Neutrophil (primary cell): ENCODE results near the gene ALDH18A1.

Experiments used
- H3K27ac ChIP-seq: fragments of 200-600 bp; sonication (generic); 2 replicates; pipeline ENCODE4 v1.5.1; 2016; ENCODE audit warnings: mild to moderate bottlenecking, moderate library complexity
- H3K27me3 ChIP-seq: fragments of 200-600 bp; sonication (generic); 2 replicates; pipeline ENCODE4 v1.6.0; 2016; ENCODE audit warnings: mild to moderate bottlenecking
- H3K36me3 ChIP-seq: fragments of 200-600 bp; sonication (generic); 2 replicates; pipeline ENCODE4 v1.5.1; 2017
- H3K4me1 ChIP-seq, 2 experiments: fragments of 200-600 bp in 1 of 2; sonication (generic) in 1 of 2; 1 replicate in 1 of 2; 2 replicates in 1 of 2; pipeline versions ENCODE4 v1.5.1 to v1.6.1; 2013 to 2016; ENCODE audit warnings: low read depth in 1 of 2, low read length in 1 of 2, mild to moderate bottlenecking in 1 of 2, moderate library complexity in 1 of 2; ENCODE audit not compliant: control insufficient read depth in 1 of 2, insufficient read depth in 1 of 2
- H3K4me3 ChIP-seq, 2 experiments: fragments of 200-600 bp in 1 of 2; sonication (generic) in 1 of 2; 1 replicate in 1 of 2; 2 replicates in 1 of 2; pipeline ENCODE4 v1.5.1; 2013 to 2016; ENCODE audit warnings: low read depth in 1 of 2, low read length in 1 of 2, mild to moderate bottlenecking in 1 of 2, moderate library complexity in 1 of 2
- H3K9me3 ChIP-seq: fragments of 200-600 bp; sonication (generic); 2 replicates; pipeline ENCODE4 v1.5.1; 2016
- CTCF ChIP-seq: fragments of 200-600 bp; sonication (generic); IDR thresholded peaks from 2 replicates; pipeline ENCODE4 v1.5.1; 2016; ENCODE audit warnings: antibody characterized with exemption

ALDH18A1 gene

DNA sequence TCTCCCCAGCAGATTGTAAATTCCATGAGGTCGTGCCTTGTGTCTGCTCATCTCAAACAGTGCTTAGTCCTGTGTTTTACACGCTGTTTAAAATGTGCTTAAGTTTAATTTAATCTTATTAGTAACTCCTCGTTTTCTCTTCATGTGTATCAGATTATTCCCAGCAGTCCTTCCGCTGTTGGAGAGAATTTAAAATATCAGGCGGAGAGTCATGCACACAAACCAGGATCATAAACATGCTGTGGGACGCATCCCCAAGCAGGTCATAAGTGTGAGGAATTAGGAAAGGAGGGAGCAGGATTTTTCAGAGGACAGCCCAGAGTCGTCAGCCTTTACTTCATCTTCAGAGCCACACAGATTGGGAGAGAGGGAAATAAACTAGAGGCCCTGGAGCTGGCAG is 91.2 kb downstream of the ALDH18A1 start:
- Histone ChIP-seq H3K27me3 (peaks cover 30% of the 10 kb centered on the region), H3K4me1 (peaks cover 8 to 10% of the 10 kb centered on the region in 2 experiments)
- no peak for TF ChIP-seq CTCF

DNA sequence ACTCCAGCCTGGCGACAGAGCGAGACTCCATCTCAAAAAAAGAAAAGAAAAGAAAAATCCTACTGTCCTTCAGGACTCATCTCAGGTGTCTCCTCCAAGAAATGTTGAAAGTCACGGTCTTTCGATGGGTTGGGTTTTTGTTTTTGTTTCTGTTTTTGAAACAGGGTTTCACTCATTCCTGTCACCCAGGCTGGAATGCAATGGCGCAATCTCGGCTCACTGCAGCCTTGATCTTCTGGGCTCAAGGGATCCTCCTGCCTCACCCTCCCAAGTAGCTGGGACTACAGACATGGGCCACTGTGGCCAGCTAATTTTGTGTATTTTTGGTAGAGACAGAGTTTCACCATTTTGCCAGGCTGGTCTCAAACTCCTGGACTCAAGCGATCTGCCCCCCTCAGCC is 92.2 kb downstream of the ALDH18A1 start:
- H3K4me1 ChIP-seq, result peaks cover 11 to 14% of the 10 kb centered on the region in 2 experiments
- H3K27ac ChIP-seq, result no peak overlapping the region
- H3K9me3 ChIP-seq, result no peaks in the 10 kb centered on the region
- H3K4me3 ChIP-seq, result no peak overlapping the region
- H3K27me3 ChIP-seq, result peaks cover 40% of the 10 kb centered on the region
- no peaks in the 10 kb centered on the region for H3K36me3 ChIP-seq
- no peak for TF ChIP-seq CTCF

More for the DNA sequence above, 91.2 kb downstream of the ALDH18A1 start:
- no peak overlapping the region for H3K4me3 ChIP-seq
- no peaks in the 10 kb centered on the region for H3K9me3 ChIP-seq
- no peak overlapping the region for H3K27ac ChIP-seq
- H3K36me3 ChIP-seq, result no peaks in the 10 kb centered on the region

GRCh38 chr10:95562341-95562965 is 94.1 kb downstream of the ALDH18A1 start:
- Histone ChIP-seq H3K4me3 (no peak overlapping the region), H3K27me3 (peaks cover 59% of the 10 kb centered on the region), H3K36me3 (no peaks in the 10 kb centered on the region), H3K4me1 (peaks cover 11 to 14% of the 10 kb centered on the region in 2 experiments), H3K27ac (no peak overlapping the region), H3K9me3 (no peaks in the 10 kb centered on the region)
- no peak for TF ChIP-seq CTCF

DNA sequence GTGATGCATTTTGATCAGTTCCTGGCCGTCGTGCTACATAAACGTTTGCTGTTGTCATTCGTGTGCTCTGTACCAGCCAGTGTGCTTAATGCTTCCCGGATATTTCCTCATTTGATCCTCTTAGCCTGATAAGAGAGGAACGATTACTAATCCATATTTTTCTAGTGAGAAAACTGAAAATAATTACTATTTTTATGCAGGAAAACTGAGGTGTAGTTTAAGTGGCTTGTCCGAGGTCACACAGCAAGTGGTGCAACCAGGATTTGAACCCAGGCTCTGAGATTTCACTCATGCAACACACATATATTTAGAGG is 94.7 kb downstream of the ALDH18A1 start:
- Histone ChIP-seq H3K9me3 (no peaks in the 10 kb centered on the region), H3K36me3 (no peaks in the 10 kb centered on the region), H3K27ac (no peak overlapping the region), H3K4me3 (peak overlapping the region; percentile 70 to 75), H3K27me3 (peaks cover 65% of the 10 kb centered on the region), H3K4me1 (peaks cover 11 to 14% of the 10 kb centered on the region in 2 experiments)
- no peak for TF ChIP-seq CTCF

- Histone ChIP-seq H3K4me3 (peak within 1 kb of the TSS; percentile 70 to 75), H3K4me1 (peaks cover 11 to 14% of the 10 kb centered on the region in 2 experiments), H3K27me3 (peaks cover 69% of the 10 kb centered on the region), H3K27ac (peak within 1 kb of the TSS; percentile 47), H3K36me3 (no peaks in the 10 kb centered on the region), H3K9me3 (no peaks in the 10 kb centered on the region)
- TF ChIP-seq CTCF, result peak; percentile 37
Measured at GRCh38 chr10:95561177-95561863, 95.2 kb downstream of the ALDH18A1 start, which contains the start of gene SORBS1. TSS of gene SORBS1 (minus strand) at chr10:95561371. CDS start at chr10:95441135, 120,236 bp downstream.
